ENCODE data around the gene INTS4.
"Not testable (repeated sequence)": the region's sequence is repeated elsewhere in the genome, so short reads cannot be mapped to it uniquely, and the experiment has no call there.

INTS4 gene

DNA sequence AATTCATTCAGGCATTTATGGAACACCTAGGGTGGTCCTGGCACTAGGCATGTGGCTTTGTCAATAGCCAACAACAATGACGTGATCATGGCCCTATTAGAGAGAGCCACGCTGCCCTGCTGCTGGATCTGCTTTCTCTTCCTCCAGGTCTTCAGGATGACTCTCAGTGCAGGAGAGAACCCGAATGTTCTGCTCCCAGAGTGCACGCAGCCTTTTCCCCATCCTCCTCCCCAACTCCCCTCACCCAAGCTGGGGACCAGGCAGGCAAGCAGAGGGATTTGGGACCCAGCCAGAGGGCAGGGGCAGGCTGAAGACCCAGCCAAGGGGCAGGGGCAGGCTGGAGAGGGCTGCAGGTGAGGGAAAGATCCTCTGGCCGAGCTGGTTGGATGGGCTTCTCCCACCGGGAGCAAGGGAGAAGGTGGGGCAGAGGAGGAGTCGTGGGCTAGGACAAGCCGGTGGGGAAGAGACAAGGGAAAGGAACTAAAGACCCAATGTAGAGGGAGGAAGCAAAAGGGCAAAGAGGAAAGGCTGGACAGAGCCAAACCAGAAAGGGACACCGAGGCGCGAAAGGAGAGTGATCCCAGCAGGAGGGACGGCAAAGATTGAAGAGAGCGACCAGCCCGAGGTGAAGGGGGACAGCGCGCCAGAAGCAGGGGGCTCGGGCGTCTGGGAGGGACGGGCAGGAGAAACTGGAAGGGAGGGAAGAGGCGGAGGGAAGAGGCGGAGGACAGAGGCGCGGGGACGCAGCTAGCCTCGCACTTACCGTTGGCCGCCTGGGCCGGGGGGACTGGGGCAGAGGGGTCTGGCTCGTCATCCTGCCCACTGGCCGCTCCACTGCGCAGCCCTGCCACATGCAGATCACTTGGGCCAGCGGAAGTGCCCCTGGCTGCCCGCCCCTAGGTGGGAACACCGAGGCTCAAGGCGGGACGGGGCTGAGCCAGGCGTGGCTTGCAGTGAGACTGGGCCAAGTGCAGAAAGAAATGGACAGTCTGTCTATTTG is 28.2 kb upstream of the INTS4 start, which contains the start of gene KCTD14:
KCTD14 (minus strand) TSS at position 880 of the 1,000 bp plus-strand sequence; CDS start at position 853, 27 bp downstream.
- DNase-seq, result no peak

DNA sequence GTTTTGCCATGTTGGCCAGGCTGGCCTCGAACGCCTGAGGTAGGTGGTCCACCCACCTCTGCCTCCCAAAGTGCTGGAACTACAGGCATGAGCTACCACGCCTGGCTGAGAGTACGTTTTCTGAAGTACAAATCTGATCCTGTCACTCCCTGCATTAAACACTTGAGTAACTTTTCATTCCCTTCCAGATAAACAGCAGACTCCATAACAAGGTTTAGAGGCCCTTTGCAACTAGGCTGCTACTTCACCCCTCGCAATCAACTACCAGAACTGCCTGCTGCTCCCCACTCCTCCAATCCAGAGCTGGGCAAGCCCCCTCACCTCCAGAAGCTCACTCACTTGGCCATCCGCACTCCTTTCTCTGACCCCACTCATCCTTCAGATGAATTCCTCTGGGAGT is 27.1 kb upstream of the INTS4 start:
- no peak for DNase-seq

DNA sequence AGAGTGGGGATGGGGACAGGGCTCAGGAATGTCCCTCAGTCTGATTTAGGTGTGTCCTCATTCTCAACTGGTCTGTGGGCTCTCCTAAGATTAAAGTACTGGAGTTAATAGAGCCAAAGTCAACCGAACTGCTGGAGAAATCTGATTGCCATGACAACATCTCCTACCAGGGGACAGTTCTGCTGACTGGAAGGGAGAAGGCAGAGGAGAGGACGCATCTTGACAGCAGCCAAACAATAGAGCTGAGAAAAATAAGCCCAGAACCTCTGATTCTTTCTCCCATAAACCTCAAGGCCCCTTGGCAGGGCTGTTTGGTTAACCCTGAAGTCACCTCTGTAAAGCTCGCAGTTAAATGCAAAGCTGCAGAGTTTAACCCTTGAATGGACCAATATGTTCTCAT is 25.8 kb upstream of the INTS4 start:
- no peak for DNase-seq

DNA sequence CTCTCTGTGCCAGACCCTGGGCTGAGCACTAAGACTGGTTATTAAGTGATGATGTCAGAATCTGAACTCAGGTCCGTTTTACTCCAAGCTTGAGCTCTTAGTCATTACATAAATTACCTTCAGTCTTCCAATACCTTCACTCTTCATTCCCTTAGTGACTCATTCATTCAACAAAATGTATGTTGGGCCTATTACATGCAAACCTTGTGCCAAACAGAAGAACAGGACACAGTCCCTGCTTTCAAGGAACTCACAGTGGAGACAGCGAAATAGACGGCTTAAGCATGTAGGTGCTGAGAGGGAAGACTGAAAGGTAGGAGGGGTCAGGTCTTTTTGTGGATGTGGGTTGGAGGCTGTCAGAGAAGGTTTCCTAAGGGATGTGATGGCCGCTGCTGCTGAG is 25.3 kb upstream of the INTS4 start:
- DNase-seq, result no peak

DNA sequence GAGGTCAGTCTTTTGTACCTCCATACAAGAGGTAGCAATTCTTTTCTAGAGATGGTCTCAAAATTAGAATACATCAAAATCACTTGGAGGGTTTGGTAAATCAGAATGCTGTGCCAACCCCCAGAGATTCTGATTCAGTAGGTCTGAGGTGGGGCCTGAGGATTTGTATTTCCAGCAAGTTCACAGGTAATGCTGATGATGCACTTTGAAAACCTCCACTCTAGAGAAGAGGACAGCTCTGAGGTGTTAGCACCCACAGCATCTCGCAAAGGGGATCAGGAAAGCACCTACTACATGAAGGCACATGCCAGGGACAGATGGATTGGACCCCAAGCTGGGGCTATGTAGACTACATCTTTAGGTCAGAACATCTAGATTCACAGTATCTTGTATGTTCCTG is 21.4 kb upstream of the INTS4 start:
- no peak for DNase-seq

DNA sequence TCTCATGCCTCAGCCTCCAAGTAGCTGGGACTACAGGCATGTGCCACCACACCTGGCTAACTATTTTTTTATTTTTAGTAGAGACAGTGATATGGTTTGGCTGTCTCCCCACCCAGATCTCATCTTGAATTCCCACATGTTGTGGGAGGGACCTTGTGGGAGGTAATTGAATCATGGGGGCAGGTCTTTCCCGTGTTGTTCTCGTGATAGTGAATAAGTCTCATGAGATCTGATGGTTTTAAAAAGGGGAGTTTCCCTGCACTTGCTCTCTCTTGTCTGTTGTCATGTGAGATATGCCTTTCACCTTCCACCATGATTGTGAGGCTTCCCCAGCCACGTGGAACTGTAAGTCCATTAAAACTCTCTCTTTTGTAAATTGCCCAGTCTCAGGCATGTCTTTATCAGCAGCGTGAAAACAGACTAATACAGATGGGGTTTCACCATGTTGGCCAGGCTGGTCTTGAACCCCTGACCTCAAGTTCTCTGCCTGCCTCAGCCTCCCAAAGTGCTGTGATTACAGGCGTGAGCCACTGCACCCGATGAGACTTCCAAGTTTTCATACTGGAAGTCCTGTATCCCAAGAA is 20.6 kb upstream of the INTS4 start:
- not testable (repeated sequence) for DNase-seq

DNA sequence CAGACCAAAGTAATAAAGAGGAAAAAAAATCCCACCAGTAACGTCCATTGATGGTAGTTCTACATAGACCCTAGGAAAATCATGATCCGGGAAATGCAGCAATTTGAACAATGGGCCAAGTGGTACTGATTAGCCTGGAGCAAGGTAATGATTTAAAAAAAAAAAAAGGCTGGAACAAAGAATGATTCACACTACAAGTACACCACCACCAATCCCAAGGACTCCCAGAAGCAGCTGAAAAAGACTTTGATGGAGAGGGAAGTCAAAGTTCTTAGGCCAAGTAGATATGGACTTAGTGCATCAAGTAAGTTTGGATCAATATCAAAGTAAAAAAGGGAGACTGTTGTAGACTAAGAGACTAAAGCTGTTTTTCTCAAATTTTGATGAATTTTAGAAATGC is 16.8 kb upstream of the INTS4 start:
- no peak for DNase-seq

DNA sequence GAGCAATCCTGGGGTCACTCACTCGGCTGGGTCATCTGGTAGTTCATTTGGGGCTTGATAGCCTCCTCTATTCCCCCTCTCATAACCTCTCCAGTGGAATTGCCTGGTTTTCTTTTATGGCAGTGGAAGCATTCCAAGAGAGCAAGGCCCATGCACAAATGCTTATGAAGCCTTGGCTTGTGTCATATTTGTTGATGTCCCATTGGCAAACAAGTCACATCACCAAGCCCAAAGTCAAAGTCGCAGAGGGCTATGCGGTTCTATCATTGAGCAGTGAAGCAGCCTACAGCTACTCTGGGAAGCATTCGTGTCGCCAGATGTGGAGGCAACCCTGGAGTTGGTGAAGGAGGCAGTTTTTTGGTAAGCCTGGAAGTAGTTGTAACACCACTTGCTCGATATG is 16.3 kb upstream of the INTS4 start:
- DNase-seq, result no peak

DNA sequence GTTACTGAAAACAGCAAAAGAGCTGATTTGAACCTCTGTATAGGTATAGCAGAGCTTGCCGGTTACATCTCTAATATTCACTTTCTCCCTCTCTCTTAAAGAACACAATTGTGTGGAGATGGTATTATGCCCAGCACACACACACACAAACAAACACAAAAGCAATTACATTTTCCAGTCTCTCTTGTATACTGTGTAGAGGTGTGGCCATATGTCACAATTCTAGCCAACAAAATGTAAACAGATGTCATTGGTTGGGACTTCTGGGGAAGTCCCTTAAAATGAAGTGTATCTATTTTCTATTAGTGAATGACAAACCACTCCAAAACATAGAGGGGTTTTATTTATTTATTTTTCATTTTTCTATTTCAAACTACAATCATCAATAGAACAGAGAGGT is 15.8 kb upstream of the INTS4 start:
- no peak for DNase-seq

DNA sequence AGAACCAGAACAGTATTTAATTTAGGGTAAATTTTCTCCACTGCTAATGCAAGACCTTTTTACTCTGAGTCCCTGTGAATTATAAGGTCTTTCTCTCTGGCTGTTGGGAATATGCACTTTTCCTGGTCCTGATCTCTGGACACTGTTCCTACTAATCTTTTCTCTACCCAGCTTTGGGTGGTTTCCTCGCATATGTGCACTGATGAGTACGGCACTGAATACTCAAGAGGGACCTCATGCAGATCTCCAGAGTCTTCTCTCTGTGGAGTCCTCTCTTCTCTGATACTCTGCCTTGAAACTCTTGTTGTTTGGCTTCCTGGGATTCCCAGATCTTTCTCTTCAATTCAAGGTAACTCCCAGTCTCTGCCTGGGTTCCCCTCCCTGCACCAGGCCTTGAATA is 14.6 kb upstream of the INTS4 start:
- no peak for DNase-seq

DNA sequence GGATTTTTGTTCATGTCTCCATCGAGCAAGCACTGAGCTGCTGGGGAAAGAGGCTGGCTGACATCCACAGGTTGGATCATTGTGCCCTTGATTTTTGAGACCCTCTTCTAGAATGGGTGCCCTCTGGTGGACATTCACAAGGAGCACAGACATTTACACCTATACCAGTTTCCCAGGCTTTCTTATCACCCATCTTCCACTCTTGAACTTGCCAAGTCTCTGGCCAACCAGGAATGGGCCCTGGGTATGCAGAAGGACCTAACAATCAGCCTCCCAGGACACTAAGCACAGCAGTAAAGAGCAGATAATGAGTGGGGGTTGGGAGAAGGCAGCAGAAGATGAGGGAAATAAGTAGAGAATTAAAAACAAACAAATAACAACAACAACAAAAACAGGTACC is 5.7 kb upstream of the INTS4 start:
- peak in 4 of 6 experiments; percentile 11 to 53 (median 33) for DNase-seq

DNA sequence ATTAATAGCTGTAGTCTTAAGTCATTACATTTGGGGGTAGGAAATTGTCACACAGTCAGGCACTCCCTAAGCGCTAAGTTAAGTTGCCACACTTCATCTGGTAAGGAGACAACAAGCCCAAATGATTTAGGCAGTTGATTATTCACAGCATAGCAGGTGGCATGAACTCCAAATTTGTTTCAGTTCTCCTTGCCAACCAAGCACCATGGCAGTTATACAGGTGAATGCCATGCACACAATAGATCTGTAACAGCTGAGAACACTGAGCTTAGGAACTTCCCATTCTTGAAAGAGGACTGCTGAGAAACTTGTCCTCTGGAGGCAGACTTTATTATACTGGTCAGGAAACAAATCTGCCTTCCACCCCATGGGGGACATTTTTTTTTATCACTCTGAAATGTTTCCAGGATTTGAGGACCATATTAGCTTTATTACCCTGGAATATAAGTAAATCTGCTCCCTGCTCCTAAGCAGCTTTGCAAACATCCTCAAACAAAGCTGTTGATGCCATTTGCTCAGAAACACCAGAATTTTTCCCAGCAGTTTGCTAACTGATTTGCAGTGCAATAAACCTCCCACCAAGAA is 5.1 kb upstream of the INTS4 start:
- no peak for DNase-seq

DNA sequence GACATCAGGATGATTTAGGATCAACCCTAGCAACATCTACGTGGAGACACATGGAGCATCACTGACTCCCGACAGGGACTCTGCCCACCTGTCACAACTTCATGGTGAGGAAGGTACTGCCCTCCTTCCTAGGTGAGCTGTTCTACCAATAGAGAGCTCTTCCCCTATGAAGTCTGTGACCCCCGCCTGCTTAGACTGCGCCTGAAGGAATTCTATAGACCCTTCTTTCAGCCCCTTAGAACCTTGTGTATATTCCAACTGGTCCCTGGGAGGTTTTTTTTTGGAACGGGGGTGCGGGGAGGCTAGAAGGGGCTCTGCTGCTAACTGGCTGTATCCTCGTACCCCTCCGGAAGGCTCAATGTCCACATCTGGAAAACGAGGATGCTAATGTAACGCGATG is 566 bp downstream of the INTS4 start:
- peak in 1 of 6 experiments; percentile 7 for DNase-seq

DNA sequence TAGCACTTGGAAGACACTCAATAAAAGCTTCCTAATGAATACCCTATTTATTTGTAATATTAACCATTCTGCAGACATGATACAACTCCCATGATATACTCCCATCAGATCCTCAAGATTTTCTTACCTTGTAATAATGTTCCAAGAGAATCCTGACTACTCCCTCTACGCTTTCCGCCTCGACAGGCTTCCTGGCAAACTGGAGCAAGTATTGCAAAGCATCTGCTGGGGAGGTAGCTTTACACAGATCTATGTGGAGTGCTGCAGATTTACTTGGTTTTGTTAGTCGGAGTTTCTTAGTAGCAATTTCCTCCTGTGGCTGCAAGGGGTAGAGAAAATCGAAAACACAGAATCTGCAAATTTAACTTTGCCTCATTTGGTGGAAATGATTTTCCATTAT is 3.5 kb downstream of the INTS4 start:
- no peak for DNase-seq

DNA sequence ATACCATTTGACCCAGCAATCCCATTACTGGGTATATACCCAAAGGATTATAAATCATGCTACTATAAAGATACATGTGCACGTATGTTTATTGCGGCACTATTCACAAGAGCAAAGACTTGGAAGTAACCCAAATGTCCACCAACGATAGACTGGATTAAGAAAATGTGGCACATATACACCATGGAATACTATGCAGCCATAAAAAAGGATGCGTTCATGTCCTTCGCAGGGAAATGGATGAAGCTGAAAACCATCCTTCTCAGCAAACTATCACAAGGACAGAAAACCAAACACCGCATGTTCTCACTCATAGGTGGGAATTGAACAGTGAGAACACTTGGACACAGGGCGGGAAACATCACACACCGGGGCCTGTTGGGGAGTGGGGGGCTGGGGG is 8.0 kb downstream of the INTS4 start:
- not testable (repeated sequence) for DNase-seq

DNA sequence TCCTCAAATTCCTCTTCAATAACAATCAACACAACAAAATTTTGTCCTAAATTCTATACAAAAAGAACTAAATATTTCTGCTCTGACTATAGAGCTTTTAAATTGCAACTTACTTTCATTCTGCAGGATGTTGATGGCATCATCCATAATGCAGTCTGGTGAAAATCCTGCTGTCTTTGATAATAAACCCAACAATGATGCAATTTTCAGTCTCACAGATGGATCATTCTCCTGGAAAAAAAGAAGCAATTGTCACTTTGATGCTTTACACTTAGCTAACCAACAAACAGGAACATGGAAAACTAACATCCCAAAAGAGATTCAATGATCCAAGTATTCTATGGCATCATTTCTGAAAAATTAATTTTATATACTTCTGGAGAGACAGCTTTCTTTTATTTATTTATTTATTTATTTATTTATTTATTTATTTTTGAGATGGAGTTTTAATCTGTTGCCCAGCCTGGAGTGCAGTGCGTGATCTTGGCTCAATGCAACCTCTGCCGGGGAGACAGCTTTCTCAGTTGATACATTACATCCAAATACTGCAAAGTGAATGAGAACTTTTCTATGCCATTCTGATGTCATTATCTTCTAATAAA is 13.0 kb downstream of the INTS4 start:
- no peak for DNase-seq

DNA sequence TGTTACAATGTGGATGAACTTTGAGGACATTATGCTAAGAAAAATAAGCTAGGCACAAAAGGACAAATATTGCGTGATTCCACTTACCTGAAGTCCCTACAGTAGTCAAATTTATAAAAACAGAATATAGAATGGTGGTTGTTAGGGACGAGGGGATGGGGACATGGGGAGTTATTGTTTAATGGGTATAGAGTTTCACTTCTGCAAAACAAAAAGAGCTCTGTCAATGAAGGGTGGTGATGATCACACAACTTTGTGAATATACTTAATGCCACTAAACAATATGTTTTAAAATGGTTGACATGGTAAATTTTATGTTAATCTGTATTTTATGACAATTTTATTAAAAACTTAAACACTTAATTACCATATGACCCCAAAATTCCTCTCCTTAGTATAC is 26.1 kb downstream of the INTS4 start:
- DNase-seq, result no peak

DNA sequence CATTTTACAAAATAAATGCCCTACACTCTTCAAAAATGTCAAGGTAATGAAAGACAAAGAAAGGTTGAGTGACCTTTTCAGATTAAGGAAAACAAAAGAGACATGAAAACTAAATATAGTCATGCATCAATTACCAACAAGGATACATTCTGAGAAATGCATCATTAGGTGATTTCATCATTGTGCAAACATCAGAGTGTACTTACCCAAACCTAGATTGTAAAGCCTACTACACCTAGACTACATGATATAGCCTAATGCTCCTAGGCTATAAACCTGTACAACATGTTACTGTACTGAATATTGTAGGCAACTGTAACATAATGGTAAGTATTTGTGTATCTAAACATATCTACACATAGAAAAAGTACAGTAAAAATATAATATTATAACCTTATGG is 26.7 kb downstream of the INTS4 start:
- DNase-seq, result no peak

DNA sequence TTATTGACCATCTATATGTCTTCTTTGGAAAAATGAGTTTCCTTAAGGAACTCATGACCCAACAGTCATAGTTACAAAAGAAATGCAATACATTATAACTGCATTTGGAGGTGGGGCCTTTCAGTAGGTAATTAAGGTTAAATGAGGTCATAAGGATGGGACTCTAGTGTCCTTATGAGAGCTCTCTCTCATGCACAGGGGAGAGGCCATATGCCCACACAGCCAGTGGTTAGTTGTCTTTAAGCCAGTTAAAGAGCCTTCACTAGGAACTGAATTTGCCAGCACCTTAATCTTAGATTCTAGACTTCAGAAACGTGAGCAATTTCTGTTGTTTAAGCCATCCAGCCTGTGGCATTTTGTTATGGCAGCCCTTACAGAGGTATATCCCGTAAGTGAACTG is 27.3 kb downstream of the INTS4 start:
- no peak for DNase-seq

DNA sequence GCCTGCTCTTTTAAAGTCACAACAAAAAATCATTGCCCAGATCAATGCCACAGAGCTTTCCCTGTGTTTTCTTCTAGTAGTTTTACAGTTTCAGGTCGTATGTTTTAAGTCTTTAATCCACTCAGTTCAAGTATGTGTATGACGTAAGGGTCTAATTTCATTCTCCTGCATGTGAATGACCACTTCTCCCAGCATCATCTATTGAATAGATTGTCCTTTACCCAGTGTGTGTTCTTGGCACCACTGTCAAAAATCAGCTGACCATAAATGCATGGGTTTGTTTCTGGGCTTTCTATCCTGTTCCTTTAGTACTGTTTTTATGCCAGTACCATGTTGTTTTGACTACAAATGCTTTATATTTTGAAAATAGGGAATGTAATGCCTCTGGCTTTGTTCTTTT is 28.1 kb downstream of the INTS4 start:
- DNase-seq, result no peak

DNA sequence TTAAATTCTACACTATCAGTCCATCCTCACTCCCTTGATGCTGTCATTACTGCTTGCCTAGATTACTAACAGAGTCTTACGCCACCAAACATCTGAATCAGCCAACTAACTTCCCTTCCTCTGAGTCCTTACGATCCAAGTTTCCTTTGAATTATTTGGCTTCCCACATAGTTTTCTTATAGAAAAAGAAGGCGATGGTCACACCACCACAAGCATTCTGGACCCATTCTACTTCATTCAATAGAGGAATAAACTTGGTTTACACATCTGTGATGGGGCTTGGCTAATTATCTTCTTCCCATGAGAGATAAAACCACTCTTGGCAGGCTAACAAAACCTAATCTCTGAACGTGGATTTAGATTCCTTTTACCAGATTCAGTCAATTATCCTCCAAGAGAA is 35.0 kb downstream of the INTS4 start:
- DNase-seq, result no peak

DNA sequence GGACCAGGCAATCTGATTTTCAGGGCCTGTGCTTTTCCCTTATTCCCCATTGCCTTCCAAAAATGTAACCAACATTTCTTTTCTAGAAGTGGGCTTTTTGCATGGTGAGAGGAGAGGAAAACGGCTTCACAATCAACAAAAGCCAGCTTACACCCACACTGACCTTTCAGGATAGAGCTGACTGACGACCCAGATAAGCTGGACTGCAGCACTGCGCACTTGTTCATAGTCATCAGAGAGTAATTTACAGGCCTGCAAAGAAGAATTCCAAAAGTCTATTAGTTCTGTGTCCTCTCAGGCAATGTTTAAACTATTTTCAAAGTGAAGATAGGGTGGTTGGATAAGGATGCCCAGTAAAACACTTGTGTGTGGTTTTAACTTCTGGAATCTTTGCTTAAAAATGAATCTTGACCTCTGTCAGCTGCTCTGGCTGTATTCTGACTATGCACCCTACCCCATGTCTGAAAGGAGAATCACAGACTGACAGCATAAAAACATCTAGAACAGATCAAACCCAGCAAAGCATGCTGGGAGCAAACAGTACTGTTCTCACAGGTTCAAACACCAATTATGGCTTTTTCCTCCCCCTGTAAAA is 35.8 kb downstream of the INTS4 start:
- DNase-seq, result not testable (repeated sequence)

DNA sequence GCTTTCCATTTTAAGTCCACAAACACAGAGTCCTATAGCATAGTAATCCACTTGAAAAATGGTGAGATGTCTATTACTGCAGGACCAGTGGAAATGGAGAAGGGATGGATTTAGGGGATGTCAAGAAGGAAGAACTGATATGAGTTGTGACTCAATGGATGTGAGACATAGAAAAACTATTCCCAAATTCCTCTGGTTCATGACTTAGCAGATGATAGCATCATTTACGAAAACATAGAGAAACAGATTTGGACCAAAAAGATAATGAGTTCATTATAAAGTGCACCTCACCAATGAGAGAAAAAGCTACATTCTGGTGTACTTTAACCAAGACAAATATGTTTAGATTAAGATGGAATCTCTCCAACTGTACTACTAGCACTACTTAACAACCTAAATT is 51.2 kb downstream of the INTS4 start:
- DNase-seq, result not testable (repeated sequence)
